NCI-H2227 (cell line): ENCODE data around the gene ZNF689.
A peak's percentile ranks its signal among the peaks of the same experiment; 100 is the strongest.
"Not testable (repeated sequence)": the region's sequence is repeated elsewhere in the genome, so short reads cannot be mapped to it uniquely, and the experiment has no call there.

ENCODE experiments used
- DNase-seq: peaks from one replicate; lab custom pipeline; 2025; ENCODE audit not compliant: unreplicated experiment; lab: John Stamatoyannopoulos, UW

The ZNF689 gene

DNA sequence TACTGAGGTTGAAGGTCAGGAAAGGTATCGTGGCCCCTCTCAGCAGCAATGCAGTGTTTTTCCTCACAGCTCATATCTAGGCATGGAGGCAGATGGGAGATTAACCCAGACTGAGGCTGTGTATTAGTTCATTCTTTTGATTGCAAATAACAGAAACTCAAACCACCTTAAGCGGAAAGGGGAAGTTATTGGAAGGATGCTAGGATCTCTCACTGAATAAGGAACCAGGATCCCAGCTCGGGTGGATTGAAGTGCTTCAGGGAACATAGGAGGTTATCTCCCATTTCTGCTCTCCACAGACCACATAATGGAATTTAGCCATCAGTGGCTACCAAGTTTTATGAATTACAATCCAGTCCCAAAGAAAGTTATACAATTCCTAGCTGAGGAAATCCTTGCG is 8.2 kb downstream of the ZNF689 start:
- no peak for DNase-seq

DNA sequence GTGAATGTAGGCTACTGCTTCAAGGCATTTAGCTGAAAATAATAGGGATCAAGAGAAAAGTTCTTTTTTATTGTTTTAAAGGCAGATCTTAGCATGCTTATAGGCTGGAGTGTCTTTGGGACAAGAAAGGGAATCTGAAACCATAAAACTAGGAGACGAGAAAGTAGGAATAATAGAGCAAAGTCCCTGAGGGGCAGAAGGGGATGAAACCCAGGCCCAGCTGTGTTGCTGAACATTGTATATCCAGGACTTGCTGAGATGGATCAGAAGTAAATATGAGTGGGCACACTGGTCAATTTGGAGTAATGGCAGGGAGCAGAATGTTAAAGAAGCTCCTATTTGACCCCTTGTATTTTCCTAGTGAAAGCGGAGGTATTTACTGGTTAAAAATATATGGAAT is 9.3 kb downstream of the ZNF689 start:
- DNase-seq = no peak

DNA sequence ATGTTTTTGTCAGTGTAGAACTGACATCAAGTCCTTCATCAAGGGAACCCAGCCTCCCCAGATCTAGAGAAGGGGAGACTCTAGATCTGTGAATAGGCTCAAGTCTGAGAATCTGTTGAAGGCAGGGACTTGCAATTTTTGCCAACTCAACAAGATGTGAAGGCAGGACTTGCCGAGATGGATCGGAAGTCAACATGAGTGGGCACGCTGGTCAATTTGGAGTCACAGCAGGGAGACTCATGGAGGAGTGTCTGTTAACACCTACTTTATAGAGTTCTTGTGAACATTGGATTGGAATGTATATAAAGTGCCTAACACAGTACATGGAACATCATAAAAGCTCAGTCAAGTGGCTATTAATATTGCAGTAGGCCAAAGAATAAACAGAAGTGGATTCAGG is 10.0 kb downstream of the ZNF689 start:
- no peak for DNase-seq

DNA sequence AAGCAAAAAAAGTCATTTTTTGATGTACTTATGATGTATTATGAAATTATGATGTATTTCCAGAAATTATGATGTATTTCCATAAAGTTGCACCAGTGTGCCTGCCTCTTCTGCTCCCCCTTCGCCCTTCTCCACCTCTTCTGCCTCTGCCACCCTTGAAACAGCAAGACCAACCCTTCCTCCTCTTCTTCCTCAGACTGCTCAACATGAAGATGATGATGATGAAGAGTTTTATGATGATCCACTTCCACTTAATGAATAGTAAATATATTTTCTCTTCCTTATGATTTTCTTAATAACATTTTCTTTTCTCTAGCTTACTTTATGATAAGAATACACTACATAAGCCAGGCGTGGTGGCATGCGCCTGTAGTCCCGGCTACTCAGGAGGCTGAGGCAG is 17.3 kb downstream of the ZNF689 start:
- DNase-seq = no peak

DNA sequence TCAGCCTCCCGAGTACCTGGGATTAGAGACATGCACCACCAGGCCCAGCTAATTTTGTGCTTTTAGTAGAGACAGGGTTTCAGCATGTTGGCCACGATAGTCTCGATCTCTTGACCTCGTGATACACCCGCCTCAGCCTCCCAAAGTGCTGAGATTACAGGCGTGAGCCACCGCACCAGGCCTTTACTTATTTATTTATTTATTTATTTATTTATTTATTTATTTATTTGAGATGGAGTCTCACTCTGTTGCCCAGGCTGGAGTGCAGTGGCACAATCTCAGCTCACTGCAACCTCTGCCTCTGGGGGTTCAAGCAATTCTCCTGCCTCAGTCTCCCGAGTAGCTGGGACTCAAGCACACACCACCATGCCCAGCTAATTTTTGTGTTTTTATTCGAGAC is 19.3 kb downstream of the ZNF689 start:
- DNase-seq = not testable (repeated sequence)

DNA sequence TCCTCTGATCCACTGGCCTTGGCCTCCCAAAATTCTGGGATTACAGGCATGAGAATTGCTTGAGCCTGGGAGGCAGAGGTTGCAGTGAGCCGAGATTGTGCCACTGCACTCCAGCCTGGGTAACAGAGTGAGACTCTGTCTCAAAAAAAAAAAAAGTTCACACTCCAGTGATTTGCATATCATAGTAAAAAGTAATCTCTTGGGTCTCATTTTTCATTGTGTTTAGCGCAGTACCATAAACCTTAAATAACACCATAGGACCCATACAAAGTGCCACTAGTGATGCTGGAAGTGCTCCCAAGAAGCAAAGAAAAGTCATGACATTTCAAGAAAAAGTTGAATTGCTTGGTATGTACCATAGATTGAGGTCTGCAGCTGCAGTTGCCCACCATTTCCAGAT is 20.6 kb downstream of the ZNF689 start:
- not testable (repeated sequence) for DNase-seq

DNA sequence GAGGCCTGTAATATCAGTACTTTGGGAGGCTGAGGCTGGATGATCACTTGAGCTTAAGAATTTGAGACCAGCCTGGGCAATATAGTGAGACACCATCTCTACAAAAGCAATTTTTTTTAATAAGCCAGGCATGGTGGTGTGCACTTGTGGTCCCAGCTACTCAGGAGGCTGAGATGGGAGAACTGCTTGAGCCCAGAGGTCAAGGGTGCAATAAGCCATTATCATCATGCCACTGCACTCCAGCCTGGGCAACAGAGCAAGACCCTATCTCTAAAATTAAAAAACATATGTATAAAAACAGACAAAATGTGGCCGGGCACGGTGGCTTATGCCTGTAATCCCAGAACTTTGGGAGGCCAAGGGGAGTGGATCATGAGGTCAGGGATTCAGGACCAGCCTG is 21.5 kb downstream of the ZNF689 start:
- DNase-seq = no peak

DNA sequence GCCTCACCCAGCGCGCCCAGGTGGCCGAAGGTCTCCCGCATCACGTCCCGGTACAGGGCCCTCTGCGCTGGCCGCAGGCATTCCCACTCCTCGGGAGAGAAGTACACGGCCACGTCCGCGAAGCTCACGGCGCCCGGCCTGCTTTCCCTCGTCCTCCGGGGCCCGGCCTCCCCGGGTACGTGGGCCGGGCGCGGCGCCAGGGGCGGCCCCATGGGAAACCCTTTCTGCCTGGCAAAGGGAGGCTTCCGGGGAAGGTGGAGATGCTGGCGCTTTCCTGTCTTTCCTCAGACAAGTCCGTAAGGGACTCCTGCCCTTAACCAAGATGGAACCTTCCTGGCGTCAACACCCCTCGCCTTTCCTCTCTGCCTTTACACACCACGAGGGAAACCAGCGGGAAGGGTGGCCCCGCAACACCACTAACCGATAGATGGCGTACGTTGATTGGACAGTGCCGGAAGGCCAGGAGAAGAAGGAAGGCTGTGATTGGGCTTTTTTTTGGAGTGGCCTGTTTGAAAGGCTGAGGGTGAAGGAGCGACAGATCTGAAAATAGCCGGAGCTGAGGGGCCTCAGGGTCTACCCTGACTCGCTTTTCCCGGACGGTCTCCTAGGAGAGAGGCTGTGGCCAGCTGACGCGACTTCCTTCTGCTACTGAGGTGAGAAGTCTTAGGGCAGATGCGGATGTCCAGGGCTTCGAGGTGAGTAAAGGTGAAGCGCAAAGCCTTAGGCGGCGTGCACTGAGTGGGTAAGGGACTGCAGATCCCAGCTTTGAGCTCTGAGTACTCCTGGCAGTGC is 24.6 kb downstream of the ZNF689 start, which contains the start of gene ZNF785:
ZNF785 (minus strand) TSS at position 298 of the 792 bp plus-strand sequence; CDS start at position 212, 86 bp downstream.
- peak; percentile 97 for DNase-seq

DNA sequence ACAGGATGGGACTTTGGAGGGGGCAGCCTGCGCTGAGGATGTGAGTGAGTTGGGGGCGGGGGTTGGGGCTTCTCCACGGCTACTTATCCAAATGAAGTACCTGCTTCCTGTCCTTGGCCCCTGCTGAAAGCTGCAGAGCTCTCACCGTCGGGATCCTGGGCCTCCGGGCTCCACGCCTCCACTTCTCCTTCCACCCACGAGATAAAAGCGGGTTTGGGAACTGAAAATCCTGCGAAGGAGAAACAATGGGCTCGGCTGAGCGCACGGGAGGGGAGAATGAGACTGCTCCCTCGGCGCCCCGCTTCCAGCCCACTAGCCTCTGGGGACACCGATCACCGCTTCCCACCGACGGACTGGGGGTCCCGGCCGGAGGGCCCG is 25.2 kb downstream of the ZNF689 start:
- DNase-seq = peak; percentile 50

DNA sequence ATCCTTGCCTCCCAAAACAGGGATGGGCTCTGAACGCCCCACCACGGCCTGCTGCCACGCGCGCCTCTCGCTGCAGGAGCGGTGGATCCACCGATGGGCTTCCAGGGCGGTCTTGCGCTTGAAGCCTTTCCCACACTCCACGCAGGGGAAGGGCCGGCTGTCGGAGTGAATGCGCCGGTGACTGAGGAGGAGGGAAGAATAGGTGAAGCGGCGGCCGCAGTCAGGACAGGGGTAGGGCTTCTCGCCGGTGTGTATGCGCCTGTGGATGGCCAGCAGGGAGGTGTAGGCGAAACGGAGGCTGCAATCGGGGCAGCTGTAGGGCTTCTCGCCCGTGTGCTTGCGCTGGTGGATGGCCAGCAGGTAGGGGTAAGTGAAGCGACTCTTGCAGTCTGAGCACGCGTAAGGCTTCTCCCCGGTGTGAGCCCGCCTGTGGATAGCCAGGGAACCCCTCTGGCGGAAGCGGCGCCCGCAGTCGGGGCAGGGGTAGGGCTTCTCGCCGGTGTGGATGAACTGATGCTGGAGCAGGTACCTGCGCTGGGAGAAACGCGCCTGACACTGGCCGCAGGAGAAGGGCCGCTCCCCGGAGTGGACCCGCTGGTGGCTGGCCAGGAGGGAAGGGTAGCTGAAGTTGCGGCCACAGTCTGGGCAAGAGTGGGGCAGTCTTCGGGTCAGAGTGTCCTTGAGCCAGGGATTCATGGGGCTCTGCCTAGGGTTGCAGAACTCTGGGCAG is 27.4 kb downstream of the ZNF689 start:
- DNase-seq = no peak

DNA sequence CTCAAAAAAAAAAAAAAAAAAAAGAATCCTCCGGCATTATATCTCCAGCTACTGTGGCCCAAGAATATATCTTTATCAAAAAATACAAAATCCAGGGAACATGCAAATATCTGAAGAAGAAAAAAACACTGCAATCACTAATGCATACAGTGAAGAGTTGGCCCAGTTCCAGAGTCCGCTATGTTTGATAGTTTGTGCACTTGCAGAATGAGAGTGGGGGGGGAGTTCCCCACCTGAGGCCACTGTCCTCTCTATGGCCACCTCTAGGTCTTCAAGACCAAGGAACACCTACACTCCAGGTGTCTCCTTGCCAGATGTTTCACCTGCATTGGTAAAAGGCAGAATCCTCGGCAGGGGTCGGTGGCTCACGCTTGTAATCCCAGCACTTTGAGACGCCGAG is 28.7 kb downstream of the ZNF689 start:
- no peak for DNase-seq

DNA sequence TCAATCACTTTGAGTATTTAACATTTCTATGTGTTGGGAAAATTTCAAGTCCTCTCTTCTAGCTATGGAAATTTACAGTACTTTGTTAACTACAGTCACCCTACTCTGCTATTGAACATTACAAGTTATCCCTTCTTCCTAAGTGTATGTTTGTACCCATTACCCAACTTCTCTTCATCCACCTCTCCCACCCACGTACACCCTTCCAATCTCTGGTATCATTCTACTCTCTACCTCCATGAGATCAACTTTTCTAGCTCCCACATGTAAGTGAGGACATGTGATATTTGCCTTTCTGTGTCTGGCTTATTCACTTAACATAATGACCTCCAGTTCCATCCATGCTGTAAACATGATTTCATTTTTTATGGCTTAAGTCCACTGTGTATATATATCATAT is 35.5 kb downstream of the ZNF689 start:
- no peak for DNase-seq

DNA sequence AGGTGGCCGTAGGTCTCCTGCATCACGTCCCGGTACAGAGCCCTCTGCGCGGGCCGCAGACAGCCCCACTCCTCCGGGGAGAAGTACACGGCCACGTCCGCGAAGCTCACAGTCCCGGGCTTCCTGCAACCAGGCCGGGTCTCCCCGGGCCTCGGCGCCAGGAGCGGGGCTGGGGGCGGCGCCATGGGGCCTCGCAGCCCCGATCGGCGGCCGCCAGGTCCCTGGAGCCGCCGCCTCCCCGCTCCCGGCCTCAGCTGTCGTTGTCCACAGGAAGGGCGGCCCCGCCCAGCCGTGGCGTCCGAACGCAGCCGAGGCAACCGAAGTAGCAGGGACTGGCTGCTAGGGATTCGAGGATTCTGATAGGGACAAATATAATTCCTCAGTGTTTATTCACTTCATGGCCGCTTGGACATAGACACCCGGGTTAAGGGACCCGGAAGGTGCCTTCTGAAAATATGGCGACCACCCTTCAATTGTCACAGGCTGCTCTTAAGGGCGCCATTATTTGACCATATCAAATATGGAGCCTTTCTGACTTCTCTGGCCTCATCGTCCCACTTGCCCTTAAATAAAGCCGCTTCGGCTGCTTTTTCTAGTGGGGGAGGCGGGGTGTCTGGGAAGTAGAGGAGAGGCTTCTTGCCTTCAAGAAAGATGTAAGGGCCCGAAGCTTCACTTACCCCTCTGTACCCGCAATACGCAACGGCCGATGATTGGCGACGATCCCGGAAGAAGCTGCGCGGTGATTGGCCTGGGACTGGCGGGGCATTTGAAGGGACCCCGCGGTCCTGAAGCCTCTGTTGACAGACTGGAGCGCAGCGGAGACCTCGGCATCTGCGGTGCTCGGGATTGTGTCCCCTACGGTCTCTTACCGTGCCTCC is 38.5 kb downstream of the ZNF689 start, which contains the start of gene ZNF688:
ZNF688 (minus strand) TSS at position 270 of the 878 bp plus-strand sequence; CDS start at position 185, 85 bp downstream.
- peak; percentile 98 for DNase-seq

DNA sequence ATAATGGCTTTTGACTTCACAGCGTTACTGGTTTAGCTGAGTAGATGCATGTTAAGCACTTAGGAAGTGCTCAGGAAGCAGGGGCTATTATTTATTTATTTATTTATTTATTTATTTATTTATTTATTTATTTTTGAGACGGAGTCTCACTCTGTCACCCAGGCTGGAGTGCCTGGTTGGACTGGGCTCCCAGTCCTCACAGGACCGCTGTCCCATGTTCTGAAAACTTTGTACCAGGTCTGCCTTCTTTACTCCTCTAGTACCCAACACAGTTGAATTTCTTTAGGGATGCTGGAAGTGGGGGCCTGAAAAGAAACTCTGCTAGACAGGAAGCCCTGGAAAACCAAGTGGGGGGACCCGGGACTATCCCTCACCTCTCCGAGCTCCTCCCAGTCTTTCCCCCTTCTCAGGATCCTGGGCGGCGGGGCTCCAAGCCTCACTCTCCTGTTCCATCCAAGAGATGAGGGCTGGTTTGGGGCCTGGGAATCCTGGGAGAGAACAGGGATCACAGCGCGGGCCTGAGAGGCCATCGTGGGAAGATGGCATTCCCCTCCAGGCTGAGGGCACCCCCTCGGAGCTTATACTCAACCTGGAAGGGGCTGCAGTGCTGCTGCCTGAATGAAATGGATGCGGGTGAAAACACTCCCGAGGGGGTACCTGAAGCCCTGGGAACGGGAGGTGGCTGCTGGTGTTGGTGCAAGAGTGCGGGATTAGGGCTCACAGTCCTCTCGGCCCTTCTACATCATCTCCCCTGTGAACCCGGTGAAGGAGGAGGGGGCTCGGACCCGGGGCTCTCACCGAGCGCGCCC is 39.3 kb downstream of the ZNF689 start:
- DNase-seq = peak; percentile 51

DNA sequence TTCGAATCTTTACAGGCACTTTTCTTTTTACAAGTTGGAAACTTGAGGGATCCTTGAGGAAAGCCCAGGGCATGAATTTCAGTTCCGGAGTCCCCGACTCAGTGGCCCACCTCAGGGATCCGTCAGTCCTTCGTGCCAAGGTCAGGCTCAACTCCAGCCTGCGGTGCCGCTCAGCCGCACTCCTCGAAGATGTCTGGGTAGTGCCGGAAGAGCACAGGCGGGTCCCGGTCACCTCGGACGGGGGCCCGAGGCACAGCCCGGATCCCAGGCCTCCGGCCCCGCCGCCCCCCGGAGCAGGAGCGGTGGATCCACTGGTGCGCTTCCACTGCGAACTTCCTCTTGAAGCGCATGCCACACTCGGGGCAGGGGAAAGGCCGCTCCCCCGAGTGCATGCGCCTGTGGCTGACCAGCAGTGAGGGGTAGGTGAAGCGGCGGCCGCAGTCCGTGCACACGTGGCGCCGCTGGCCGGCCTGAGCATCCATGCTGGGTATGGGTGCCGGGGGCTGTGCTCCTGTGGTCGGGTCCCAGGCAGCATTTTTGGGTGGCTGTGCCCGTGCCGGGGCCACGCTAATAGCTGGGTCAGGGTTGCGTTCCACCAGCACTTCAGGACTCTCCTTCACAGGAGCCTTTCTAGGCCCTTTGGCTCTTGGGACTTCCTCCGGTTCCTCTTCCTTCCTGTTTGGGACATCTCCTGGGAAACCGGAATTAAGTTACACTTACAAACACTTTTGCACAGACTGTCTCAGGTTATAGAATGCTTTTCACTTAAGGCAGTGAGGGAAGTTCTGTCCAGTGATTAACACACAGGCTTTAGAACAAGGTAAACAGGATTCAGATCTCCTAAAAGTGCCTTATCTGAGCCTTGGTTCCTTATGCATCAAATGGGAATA is 40.2 kb downstream of the ZNF689 start:
- no peak for DNase-seq

DNA sequence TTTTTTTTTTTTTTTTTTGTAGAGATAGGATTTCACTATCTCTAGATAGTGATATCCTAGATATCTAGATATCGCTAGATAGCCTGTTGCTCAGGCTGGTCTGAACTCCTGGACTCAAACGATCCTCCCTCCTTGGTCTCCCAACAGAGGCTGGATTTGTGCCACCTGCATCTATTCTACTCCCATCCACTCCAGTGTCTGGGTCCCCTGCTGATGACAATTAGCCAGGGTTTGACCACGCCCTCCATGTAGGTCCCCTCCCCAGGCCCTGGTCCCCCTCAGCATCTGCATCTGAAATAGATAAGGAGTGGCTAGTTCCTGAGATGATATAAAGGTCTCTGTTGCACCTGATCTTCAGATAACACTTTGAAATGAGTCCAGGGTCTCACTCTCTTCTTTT is 40.9 kb downstream of the ZNF689 start:
- no peak for DNase-seq

DNA sequence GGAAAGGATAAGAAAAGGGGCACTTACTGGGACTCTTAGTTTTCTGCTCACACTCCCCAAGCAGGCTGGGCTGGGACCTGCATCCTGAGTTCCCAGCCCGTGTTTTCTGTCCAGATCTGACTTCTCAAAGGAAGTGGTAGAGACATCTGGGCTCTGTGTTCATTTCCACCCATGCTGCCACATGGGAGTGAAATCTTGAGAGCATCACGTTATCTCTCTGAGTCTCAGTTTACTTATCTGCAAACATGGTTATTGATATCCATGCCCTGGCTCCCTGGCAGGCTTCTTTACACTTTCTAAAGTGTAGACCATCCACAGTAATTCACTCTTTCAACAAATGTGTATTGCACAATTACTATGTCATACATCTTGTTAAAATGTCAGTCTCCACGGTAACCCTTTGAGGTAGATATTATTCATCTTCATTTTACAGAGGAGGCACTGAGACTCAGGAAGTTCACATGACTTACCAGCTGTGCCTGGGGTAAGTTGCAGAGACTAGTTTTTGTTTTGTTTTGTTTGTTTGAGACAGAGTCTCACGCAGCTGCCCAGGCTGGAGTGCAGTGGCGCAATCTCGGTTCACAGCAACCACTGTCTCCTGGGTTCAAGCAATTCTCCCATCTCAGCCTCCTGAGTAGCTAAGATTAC is 42.1 kb downstream of the ZNF689 start:
- DNase-seq = peak; percentile 27

DNA sequence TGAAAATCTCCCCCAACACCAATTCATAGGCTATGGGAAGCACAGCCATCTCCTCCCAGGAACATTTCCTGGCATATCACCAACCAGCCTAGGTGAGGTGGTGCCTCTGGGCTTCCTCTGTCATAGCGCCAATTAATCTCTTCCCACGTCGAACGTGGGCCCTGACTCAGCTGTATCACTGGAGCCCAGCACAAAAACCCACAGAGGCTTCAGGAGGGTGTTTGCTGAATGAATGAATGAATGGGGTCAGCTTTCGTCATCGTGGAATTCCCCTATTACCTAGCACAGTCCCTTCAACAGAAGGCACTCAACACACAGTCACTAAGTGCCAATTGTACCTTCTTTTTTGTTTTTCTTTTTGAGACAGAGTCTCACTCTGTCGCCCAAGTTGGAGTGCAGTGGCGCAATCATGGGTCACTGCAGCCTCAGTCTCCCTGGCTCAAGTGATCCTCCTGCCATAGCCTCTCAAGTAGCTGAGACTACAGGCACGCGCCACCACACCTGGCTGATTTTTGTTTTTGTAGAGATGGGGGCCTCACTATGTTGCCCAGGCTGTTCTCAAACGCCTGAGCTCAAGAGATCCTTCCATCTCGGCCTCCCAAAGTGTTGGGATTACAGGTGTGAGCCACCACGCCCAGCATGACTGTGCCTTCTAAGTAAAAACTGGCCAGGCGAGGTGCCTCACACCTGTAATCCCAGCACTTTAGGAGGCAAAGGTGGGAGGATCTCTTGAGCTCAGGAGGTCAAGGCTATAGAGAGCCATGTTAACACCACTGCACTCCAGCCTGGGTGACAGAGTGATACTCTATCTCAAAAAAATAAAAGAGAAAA is 42.8 kb downstream of the ZNF689 start:
- no peak for DNase-seq
